TTC549 (cell line): ENCODE results near the gene DCDC1.
A peak's percentile ranks its signal among the peaks of the same experiment; 100 is the strongest.
"Not testable (repeated sequence)": the region's sequence is repeated elsewhere in the genome, so short reads cannot be mapped to it uniquely, and the experiment has no call there.

Experiments used
- FAIRE-seq: peaks from 2 replicates; lab custom pipeline; 2012; peaks lifted over from hg19 to GRCh38; lab: Jason Lieb, UNC

The DCDC1 gene

DNA sequence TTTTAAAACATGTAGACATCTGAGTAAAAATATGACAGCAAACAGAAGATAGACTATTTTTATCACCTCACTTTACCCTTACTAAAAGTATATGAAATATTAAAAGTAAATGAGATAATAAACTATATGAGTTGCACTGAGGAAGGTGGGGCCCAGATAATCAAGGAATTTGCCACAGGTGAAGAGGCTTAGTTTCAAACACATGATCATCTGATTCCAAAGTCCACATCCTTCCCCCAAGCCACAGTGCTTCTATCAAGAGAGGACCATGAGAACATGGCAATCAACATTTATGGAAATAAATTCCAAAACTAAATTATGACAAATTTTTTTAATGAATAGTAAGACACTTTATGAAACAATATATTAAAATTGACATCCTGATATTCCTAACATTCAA is 384.0 kb downstream of the DCDC1 start:
- no peak for FAIRE-seq

DNA sequence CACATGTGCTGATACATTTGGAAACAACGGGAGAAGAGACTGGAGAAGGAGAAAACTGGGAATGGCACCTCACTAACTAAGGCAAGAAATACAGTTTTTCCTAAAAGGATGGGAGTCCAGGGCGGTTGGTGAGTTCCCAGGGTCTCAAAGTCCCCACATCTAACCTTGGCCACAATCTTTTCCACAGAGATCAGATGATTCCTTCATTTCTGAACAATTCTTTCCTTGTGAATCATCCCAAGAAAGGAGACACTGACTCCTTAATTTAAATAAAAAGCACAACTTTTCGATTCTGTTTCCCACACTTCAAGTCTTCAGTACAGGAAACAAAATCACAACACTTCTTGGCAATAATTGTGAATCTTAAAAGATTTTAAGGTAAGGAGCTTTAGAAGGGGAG is 384.7 kb downstream of the DCDC1 start:
- no peak for FAIRE-seq

DNA sequence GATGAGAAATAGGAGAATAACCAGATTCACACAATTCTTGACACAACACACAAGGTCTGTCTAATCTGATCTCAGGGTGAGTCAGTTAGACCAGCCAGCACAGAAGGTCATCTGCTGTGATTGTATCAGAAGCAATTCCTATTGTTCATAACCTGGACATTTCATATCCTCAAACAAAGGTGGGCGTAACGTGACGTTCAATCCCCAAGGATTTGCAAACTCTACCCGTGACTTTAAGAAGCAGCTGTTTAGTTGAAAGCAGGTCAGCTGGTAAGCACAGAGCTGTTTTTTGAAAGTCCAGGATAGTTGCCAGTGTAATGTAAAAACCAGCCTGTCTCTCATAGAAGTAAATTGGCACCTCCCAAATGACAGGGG is 385.1 kb downstream of the DCDC1 start:
- no peak for FAIRE-seq

DNA sequence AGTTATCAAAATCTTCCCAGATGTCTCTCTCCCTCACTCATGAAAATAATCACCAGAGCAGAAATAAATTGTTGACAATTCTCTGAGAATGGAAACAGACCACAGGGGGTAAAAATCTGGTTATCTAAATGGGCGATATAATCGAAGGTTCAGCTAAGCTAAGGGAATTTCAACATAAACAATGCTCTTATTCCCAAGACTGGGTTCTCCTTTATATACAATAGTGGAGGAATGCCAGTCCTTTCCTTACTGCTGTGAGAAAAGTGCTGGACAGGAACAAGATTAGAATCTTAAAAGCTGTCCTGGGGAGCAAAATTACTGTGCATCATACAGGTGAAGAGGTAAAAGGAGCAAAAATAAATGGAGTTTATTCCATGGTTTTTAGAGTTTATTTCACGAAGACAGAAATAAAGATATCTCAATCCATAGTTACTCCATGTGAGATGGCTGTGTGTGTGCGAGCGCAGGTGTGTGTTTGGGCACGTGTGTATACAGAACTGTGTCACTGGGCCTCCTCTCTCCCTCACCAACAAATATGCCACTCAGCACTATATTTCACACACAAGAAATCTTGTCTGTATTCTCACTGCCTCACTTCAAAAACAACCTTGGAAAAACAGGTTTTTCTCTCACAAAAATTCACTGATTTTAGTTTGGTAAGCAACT is 385.6 kb downstream of the DCDC1 start:
- FAIRE-seq: no peak

DNA sequence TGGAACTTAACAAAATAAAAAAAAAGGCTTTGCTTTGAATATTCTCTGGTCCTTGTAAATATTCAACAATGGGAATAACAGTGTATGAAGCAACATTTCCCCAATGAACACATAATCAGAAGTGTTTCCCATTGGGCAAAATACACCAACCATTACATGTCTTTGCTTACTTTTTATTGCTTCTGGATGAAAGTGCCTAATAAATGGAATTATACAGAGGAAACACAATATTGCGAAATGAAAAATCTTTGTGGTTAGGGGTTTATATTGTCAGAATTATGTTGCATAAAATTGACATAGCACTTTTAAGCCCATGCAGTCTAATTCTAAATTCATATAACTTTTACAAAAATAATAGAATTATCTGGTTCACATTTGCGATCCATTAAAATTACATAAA is 386.4 kb downstream of the DCDC1 start:
- FAIRE-seq: no peak

DNA sequence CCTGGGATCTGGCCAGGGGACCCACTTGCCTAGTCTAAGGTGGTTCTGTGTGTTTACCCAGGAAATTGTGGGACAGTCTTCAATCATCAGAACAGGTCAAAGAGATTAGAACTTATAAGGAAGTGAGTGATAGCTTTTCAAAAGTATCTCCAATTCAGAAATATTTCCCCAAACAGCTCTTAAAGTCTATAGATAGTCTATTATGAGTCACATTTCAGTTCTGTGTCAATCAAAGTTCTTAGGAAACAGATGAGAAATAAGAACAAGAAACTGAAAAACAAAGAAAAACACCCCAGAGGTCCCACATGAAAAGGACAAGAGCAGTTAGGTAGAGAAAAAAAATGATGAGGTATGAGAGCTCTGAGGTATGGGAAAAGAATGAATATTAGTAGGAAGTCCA is 402.0 kb downstream of the DCDC1 start:
- FAIRE-seq: no peak

DNA sequence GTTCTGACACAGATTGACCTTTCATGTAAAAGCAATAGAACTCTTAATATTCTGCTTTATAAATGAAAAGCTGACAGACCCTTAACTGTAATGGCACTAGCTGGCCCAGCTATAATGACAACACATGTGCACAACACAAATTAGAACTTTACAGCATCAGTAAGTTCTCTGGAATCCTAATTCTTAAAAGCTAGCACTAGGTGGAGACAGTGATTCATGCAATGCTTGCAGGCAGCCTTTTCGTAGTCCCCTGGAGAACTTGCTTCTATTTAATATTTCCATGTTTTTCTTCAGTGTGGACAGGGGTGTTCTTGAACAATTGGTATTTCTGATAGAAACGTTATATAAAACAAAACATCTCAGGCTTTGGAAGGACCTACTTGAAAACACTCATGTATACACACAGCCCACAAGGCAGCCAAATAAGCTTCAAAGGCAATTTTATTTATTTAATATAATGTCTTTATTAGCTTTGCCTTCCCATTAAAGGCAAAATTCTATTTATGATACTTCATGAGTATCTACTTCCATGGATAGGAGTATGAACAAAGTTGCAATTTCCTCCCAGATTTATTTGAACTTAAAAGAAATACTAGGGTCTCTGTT is 409.0 kb downstream of the DCDC1 start:
- FAIRE-seq: no peak

DNA sequence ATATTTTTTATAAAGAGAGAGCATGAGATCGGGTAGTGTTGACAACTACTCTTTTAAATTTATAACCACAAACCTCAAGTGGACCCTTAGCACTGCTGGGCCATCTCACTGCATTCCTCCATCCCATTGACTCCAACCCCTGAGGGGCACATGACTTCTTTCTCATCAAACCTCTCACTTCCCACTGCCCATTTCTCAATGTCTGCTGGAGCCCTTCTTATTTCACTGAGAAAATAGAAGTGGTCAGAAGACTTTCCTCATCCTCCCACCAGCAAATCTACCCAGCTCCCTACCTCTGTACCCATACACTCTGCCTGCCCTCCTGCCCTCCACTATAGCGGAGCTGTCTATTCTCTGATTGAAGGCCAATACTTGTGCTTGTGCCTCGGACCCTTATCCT is 412.8 kb downstream of the DCDC1 start:
- no peak for FAIRE-seq

DNA sequence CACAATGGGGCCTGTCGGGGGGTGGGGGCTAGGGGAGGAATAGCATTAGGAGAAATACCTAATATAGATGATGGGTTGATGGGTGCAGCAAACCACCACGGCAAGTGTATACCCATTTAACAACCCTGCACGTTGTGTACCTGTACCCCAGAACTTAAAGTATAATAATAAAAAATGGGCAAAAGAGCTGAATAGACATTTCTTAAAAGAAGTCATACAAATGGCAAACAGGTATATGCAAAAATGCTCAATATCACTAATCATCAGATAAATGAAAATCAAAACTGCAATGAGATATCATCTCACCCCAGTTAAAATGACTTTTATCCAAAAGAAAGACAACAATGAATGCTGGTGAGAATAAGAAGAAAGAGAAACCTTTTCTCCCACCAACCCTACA is 419.7 kb downstream of the DCDC1 start:
- no peak for FAIRE-seq

DNA sequence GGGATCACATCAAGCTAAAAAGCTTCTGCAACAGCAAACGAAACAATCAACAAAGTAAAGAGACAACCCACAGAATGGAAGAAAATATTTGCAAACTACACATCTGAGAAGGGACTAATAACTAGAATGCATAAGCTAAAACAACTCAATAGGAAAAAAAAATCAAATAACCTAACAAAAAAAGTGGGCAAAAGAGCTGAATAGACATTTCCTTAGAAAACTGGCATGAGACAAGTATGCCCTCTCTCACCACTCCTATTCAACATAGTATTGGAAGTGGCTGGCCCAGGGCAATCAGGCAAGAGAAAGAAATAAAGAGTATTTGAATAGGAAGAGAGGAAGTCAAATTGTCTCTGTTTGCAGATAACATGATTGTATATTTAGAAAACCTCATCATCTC is 421.8 kb downstream of the DCDC1 start:
- FAIRE-seq: not testable (repeated sequence)

DNA sequence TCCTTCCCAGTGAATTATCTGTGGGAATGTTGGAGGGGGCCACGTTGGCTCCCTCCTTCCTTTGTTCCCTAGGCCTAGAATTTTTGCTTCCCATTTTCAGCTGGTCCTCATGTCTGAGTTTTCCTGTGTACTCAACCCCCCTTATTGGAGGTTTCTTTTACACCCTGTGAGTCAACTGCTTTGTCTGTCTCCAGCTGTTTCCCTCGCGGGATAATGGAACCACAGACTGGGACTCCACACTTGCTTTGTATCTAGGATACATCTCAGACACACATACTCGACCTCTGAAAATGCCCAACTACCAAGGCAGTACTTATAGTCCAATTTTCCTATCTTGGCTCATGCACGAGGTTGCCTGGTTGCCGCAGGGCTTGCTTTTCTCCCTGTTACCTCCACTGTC is 430.7 kb downstream of the DCDC1 start:
- FAIRE-seq: no peak

DNA sequence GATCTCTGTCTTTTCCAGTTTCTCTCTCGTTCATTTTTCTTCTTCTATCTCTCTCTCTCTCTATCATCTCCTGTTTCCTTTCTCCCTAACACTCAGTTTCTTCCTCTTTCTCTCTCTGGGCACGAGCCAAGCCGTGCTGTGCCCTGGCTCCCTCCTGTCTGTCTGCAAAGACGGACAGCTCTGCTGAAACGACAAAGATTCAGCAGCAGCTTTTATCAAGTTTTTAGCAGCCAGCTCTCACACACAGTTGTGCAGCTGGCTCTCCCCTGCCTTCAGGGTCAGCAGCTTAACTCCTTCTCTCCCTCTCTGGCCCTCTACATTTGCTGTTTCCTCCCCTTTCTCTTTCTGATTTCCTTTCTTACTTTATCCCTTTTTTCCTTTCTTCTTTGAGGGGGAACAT is 431.4 kb downstream of the DCDC1 start:
- no peak for FAIRE-seq

DNA sequence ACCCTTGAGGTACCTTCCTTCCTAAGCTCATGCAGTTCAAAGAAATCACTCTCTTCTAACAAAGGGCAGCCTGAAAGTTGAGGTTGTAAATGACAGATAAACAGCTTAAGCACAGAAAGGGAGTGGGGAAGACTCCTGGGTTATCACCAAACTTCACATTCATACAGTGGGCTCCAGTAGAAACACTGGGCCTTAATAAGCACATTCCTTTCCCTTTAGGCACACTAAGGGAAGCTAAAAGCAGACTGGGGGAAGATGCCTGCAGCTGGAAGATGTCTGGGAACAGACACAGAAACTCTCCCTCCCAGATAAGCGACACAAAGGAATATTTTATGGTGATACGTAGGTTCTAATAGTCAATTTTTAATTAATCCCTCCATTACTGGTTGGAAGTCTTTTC is 433.0 kb downstream of the DCDC1 start:
- FAIRE-seq: no peak

DNA sequence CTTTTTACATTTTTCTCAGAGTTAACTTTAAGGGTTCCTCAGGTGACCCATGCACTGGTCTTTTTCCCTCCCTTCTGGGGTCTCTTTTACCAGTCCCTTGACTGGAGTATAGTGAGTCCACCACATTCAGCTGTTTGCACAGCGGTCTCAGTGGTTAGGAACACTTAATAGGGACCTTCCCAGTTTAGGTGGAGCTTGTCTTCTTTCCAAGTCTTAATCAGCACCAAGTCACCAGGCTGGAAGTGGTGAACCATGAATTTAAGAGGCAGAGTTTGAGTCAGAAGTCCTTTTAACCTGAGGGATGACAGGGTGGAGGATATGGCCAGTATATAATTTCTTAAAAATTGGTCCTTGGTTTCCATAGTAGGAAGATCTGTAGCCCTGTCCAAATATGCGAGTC is 433.7 kb downstream of the DCDC1 start:
- FAIRE-seq: no peak

DNA sequence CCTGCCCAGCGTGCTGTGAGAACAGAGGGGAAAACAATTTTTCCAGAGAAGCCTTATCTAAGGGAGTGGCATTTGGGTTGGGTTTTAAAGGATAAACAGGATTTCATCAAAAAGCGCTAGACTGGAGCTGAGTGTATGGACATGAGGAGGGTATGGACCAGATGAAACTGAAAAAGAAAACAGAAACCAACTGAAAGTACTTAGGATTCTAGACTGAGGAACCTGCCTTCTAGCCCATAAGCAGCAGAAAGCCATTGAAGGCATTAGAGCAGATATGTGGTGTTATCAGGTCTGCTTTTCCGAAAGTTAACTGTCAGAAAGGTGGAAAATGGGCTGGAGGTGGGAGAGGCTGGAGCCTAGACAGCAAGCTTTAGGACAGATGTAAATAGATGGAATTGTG is 443.4 kb downstream of the DCDC1 start:
- no peak for FAIRE-seq

DNA sequence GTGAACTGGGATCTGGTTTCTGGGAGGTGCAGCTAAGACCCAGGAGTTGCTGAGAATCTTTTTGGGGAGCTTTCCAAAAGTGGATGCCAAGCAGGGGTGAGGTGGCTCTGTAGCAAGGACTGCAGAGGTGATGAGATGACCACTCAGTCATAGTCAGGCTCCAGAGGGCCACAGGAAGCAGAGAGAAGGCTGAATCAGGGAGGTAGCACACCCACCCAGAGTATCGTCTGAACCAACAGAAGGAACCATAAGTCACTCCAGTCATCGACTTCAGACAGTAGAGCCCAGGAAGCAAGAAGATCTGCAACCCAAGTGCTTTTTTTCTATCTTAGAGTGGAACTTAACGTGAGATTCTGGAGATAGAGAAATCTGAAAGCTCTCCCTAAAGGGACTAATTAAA is 447.7 kb downstream of the DCDC1 start:
- FAIRE-seq: no peak

DNA sequence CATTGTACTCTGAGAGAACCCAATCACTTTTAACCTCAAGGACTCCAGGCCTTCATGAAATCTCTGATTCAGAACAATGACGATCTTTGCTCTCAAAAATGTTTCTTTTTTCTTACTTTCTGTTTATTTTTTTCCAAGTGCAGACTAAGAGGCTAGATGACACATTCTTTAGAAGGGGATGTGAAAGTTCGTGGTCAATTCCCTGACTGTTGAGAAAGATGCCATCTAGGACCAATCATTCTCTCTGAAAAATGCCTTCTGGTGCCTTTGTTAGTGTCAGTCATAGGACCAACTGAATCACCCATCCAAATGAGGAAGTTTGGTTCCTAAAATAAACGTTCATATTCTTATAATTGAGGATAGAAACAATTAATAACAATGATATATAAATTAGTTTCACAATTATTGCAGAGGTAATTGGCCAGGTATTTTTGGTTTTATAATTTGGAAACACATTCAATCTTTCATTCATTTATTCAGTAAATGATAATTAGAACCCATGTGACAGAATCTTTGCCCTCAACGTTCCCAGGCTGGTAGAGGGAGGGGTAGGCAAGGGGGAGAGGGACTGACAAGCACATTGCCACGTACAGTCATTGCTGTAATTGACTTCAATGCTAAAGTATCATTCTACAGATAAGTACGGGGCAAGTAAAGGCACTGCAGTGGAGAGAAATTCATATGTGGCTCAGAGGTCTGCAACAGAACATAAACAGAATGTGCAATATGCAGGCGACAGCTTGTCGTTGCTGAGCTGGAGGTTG is 450.0 kb downstream of the DCDC1 start:
- FAIRE-seq: no peak

DNA sequence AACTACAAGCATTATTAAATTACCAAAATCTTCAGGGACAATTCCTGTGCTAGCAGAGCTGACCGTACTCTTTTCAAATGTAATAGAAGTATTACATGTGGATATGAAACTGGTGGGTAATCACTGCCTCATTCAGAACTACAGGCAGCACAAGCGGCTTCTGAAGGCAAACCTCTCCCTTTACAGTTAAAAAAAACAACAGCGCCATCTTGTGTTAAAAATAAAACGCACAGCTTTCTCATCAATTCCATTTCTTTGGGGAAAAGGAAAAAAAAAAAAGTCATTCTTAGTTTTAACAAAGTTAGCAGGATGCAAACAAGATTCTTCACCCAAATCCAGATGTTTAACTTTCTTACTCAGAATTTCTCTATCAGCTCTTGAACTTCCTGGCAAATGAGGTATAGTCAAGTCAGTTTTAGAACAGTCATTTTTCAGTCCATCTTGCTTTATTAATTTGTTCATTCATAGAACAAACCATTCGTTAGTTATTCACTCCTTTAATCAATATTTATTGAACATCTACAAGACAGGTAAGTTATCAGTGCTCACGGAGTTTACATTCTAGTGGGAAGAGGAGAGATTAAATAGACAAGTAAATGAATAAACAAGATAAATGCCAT is 451.6 kb downstream of the DCDC1 start:
- peak; percentile 79 for FAIRE-seq

DNA sequence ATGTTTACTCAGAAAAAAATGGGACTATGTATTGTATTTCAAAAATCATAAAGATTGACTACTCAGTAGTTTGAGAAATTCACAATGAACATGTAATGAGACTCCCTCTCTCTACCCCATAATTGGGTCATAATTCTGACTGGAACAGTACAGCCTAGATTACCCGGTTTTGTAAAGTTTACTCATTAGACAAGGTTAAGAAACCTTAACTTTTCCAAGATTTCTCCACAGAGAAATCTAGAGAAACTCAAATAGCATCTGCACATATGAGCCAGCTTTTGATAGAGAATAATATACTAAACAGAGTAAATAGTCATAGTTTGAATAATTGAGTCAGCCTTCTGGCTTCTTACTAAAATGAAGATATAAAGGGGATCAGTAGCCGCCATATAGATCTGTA is 452.3 kb downstream of the DCDC1 start:
- no peak for FAIRE-seq

DNA sequence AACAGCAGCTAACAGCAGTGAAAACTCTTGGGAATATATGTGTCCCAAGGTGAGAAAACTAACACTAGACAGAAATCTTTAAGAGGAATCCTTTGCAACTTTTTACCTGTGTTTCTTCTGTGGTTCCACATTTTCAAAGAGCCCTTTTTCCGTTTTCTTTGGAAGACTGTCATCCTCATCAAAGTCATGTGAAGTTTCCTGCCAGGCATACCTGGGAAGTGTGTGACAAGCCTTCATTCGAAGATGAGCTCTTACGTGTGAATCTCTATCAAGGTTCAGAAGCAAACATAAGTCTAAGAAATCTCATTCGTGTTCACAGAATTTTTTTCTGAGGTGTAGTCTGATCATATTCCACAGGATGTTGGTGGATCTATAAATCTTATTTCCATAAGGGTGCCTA is 452.8 kb downstream of the DCDC1 start:
- no peak for FAIRE-seq

DNA sequence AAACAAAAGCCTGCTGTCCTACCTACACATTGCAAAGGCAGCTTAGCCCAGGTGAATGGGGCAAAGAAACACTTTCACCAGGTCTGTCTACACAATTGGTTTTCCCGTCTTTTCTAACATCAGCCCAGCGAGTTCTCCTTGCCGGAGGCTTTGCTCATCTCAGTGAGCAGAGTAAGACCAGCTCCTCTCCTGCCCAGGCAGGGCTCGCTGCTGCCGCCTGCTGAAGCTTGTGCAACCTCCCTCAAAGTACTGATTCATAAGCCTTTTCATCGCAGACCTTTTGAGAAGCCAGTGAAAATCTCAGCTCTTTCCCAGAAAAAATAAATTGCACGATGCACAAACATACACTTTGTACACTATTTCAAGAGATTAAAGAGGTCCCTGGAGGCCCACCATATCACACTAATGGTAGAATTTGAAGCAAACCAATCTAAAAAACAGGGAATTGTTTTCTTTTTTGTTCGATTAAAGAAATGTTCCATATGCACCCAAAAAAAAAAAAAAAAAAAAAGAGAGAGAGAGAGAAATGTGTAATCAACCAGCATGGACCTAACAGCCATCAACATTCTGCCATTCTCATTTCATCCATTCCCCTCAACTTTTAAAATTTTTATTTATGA is 455.3 kb downstream of the DCDC1 start:
- no peak for FAIRE-seq

DNA sequence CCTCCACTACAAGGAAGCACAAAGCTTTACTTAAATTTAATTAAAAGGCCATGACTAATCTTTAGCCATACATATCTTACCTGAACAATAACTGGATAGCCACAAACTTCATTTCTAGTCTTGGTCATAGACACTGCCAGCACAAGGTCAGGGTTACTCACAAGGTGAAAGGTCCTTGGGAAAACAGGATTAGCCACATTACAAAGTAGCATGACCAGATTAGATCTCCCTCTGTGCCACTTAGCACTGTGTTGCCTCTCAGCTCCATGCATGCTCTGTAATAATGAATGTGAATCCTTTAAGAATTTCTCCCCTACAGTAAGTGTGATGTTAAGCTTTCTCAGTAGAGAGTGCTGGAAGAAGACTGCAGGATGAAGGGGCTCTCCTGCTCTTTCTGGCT is 458.3 kb downstream of the DCDC1 start:
- FAIRE-seq: no peak

DNA sequence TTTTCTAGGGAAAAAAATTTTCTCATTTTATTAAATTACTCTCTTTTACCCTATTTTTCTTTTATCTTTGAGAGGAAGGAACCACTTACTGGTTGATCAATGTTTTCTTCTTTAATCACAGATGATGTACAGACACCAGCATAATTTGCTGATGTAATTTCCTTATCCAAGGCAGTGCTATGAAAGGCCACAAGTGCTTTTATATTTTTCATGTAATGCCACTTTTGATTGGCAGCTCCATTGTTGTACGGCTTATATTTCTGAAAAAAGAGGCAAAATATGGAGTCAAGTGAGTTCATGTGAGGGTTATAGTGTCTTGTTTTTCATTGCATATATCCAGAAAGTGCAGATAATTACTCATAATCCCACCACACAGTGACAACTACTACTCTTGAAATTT is 460.7 kb downstream of the DCDC1 start:
- no peak for FAIRE-seq
